Osteocyte (in vitro differentiated cells): ENCODE data around the gene TSR2. TPM values are rescaled to one million over a fixed set of nuclear protein-coding genes. Genes with fewer than 3 reads are reported as not detected.

Source experiments
- DNase-seq: peaks from one replicate; pipeline ENCODE4 v3.0.0; 2021; ENCODE audit warnings: mixed read lengths; ENCODE audit not compliant: unreplicated experiment; ENCODE audit errors: extremely low spot score
- H3K27ac Mint-ChIP-seq: one replicate; pipeline ENCODE4 v1.8.0; 2021; ENCODE audit warnings: mild to moderate bottlenecking, mixed read lengths; ENCODE audit not compliant: unreplicated experiment
- H3K27me3 Mint-ChIP-seq: one replicate; pipeline ENCODE4 v1.8.0; 2021; ENCODE audit warnings: mixed read lengths; ENCODE audit not compliant: unreplicated experiment
- H3K36me3 Mint-ChIP-seq: one replicate; pipeline ENCODE4 v1.8.0; 2021; ENCODE audit warnings: mixed read lengths; ENCODE audit not compliant: unreplicated experiment
- H3K4me1 Mint-ChIP-seq: one replicate; pipeline ENCODE4 v1.8.0; 2021; ENCODE audit warnings: mixed read lengths; ENCODE audit not compliant: unreplicated experiment
- H3K4me3 Mint-ChIP-seq: one replicate; pipeline ENCODE4 v1.8.0; 2021; ENCODE audit warnings: mild to moderate bottlenecking, moderate library complexity, mixed read lengths; ENCODE audit not compliant: unreplicated experiment
- H3K9me3 Mint-ChIP-seq: one replicate; pipeline ENCODE4 v1.8.0; 2021; ENCODE audit warnings: mixed read lengths; ENCODE audit not compliant: unreplicated experiment
- total RNA-seq: library from RNA; stranded (reverse); gene quantifications from 2 replicates; pipeline ENCODE4 v1.2.1, GENCODE V29; 2021
- TF ChIP-seq, protein P1 (sequence below): fragments of 200-600 bp; sonication (generic); IDR thresholded peaks from 2 replicates; pipeline ENCODE4 v1.5.0; 2021; ENCODE audit warnings: antibody characterized with exemption, mild to moderate bottlenecking, moderate library complexity

The TSR2 gene
- total RNA-seq, 1 donor from 2014 or later = 25.2 TPM

DNA sequence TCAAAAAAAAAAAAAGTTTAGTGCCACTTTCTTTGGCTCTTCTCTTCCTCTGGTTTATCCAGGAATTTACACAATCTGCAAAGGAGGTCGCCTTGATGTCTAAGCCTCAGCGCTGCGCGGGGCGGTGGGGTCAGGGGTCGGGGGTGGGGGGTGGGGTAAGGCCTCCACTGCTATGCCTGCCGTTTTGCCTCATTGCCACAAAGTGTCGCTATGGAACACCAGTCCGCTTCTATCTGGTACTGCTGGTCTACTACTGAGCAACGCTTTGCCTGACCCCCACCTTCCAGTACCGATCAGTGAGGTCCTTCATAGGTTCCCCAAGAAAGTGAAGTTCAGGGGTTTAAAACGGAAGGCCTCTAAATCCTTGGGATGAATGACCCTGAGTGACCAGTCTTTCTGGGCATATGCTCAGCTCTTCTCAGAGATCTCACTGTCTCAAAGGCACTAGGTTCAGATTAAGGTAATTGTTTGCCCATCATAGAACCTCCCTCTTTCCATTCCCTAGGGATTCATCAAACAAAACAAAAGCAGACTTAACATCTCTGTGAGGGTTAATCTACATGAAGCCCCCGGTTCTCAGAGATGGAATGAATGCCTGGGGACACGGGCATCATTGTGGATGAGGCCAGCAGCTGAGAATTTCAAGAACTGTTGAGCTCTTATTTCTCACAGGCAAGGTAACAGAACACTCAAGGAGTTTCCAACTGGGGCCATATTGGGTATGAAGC, 16.9 kb upstream of the TSR2 start:
- TF ChIP-seq, protein P1, sequence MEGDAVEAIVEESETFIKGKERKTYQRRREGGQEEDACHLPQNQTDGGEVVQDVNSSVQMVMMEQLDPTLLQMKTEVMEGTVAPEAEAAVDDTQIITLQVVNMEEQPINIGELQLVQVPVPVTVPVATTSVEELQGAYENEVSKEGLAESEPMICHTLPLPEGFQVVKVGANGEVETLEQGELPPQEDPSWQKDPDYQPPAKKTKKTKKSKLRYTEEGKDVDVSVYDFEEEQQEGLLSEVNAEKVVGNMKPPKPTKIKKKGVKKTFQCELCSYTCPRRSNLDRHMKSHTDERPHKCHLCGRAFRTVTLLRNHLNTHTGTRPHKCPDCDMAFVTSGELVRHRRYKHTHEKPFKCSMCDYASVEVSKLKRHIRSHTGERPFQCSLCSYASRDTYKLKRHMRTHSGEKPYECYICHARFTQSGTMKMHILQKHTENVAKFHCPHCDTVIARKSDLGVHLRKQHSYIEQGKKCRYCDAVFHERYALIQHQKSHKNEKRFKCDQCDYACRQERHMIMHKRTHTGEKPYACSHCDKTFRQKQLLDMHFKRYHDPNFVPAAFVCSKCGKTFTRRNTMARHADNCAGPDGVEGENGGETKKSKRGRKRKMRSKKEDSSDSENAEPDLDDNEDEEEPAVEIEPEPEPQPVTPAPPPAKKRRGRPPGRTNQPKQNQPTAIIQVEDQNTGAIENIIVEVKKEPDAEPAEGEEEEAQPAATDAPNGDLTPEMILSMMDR = no peak
- Mint-ChIP-seq H3K4me3 (no peak overlapping the region), H3K27ac (no peak overlapping the region), H3K27me3 (peaks cover 2% of the 10 kb centered on the region), H3K4me1 (no peaks in the 10 kb centered on the region), H3K36me3 (no peaks in the 10 kb centered on the region), H3K9me3 (no peaks in the 10 kb centered on the region)
- DNase-seq = no peak

DNA sequence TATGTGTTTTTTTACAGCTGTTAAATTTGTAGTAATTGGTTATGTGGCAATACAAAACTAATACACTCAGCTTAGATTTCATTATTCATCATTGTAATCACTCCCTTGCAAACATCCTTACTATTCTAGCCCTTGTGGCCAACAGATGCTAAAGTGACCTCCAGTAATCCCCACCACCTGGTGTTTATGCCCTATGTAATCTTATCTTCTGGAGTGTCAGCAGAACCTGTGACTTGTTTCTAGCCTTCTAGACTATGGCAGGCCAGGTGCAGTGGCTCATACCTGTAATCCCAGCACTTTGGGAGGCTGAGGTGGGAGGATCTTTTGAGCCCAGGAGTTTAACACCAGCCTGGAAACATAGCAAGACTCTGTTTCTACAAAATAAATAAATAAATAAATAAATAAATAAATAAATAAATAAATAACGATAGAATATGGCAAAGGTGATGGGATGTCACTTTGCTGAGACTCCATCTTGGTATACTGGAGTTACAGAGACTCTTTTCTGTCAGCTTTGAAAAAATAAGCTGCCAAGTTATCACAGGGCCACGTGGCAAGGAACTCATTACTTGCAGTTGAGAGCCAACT, 12.3 kb upstream of the TSR2 start:
- no peaks in the 10 kb centered on the region for H3K27me3 Mint-ChIP-seq
- TF ChIP-seq, protein P1 = no peak
- H3K4me3 Mint-ChIP-seq = no peak overlapping the region
- H3K36me3 Mint-ChIP-seq = no peaks in the 10 kb centered on the region
- no peaks in the 10 kb centered on the region for H3K9me3 Mint-ChIP-seq
- no peak overlapping the region for H3K27ac Mint-ChIP-seq
- no peak for DNase-seq
- H3K4me1 Mint-ChIP-seq = no peaks in the 10 kb centered on the region

DNA sequence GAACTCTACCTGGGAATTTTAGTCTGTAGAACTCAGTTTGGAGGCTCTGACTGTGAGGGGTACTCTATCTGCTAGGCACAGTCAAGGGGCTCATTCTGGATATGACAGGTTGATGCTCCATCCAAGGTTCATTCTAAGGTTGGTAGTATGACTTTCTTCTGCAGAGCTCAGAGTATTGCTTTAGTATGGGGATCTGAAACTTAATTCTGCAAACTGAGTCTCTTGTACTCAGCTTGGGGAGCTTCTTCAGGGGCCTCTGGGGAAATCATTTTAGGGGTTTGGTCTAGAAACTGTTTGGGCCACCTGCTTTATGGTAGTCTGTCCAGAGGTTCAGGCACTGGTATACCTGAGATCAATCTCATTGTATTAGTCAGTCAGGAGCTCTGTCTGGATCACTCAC, 9.7 kb upstream of the TSR2 start:
- no peak overlapping the region for H3K27ac Mint-ChIP-seq
- H3K4me3 Mint-ChIP-seq = no peak overlapping the region
- H3K4me1 Mint-ChIP-seq = no peaks in the 10 kb centered on the region
- no peak for DNase-seq
- H3K36me3 Mint-ChIP-seq = no peaks in the 10 kb centered on the region
- no peaks in the 10 kb centered on the region for H3K27me3 Mint-ChIP-seq
- TF ChIP-seq, protein P1 = no peak
- H3K9me3 Mint-ChIP-seq = no peaks in the 10 kb centered on the region

DNA sequence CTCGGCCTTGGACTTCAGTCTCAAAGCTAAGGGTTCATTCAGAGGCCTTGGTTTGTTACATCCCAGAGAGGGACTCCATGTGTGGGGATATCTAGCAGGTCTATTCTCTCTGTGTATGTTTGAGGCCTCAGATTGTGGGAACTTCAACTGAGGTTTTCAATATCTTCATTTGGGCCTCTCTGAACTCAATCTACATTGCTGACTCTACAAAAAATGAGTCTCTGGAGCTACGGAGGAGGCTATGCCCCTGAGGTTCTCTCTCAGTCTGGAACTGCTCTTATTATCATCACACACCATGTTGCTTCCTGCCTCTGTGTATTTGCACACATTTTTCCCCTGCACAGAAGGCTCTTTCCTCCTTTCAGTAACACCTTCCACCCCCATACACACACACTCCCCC, 5.1 kb upstream of the TSR2 start:
- Mint-ChIP-seq H3K36me3 (no peaks in the 10 kb centered on the region), H3K4me1 (no peaks in the 10 kb centered on the region), H3K27me3 (no peaks in the 10 kb centered on the region)

DNA sequence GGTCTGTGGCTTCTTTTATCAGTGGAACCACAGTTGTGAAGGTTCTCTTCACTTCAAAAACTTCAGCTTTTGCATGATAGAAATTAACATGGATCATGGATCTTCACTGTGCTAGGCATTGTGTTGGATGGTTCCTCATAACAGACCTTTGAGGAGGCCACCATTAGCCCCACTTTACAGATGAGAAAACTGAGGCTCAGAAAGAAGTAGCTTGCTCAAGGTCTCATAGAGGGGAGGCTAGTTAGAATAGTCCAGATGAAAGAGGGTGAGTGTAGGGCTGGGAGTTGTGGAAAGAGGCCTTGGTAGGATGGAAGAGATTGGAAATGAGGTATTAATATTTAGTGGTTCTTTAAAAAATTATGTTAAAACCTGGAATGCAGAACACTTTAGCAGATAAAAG, 2.6 kb downstream of the TSR2 start:
- H3K9me3 Mint-ChIP-seq = peaks cover 13% of the 10 kb centered on the region
- TF ChIP-seq, protein P1 = no peak
- no peaks in the 10 kb centered on the region for H3K27me3 Mint-ChIP-seq

More for the DNA sequence above, 5.1 kb upstream of the TSR2 start:
- DNase-seq = no peak
- Mint-ChIP-seq H3K9me3 (peaks cover 3% of the 10 kb centered on the region), H3K4me3 (no peak overlapping the region), H3K27ac (no peak overlapping the region)
- TF ChIP-seq, protein P1 = no peak

More for the DNA sequence above, 2.6 kb downstream of the TSR2 start:
- Mint-ChIP-seq H3K27ac (no peak overlapping the region), H3K4me3 (no peak overlapping the region), H3K4me1 (peaks cover 10% of the 10 kb centered on the region), H3K36me3 (peaks cover 3% of the 10 kb centered on the region)
- no peak for DNase-seq
